NCI-H526 (cell line): ENCODE data around the gene TIMM8B.
"Not testable (repeated sequence)": the region's sequence is repeated elsewhere in the genome, so short reads cannot be mapped to it uniquely, and the experiment has no call there.

Experiments used
- DNase-seq, 2 experiments: peaks; one replicate each; lab custom pipeline; 2025; lab: John Stamatoyannopoulos, UW

The TIMM8B gene

GRCh38 chr11:112073941-112074811, 12.4 kb downstream of the TIMM8B start, which contains the start of the genes NKAPD1 and PIH1D2:
NKAPD1 (plus strand) TSS chr11:112074299; CDS start chr11:112075575, 1,276 bp downstream.
PIH1D2 (minus strand) TSS chr11:112074017; CDS start chr11:112073174, 843 bp downstream.
- peak; percentile 94 to 97 for DNase-seq

DNA sequence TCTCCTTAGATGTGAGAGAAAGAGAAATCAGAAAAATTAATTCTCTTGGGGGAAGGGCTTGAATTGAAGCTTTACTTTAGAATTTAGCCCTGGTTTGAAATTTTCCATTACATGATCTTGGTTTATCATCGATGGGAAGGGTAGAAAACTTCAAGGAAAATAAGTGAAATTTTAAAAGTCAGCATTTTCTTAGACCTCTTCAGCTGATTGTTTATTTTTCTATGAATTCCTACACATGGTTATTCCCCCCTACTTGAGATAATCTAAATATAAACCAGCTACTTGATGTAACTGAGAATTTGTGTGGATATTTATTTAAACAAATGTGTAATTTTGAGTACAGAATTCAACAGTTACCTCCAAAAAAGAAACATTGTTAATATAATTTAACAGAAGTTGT, 23.6 kb downstream of the TIMM8B start:
- no peak for DNase-seq

DNA sequence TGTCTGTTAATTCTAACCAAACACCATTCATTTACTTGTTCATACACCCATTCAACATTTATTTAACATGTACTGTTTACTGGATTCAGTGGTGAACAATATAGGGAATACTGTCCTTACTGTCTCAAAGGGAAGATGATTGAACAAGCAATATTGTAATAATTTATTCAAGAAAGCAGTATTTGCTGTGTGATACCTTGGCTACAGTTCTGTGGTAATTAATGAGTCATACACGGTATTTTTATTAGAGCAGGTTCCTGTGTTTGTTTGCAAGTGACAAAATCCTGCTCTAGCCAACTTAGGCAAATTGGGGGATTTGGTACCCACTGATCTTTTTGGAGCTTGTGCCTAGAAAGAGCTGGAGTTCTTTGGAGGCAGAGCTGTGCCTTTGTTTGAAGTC, 28.5 kb downstream of the TIMM8B start:
- DNase-seq, result no peak

- no peak for DNase-seq
Measured at GRCh38 chr11:112057170-112057569, 29.4 kb downstream of the TIMM8B start.

DNA sequence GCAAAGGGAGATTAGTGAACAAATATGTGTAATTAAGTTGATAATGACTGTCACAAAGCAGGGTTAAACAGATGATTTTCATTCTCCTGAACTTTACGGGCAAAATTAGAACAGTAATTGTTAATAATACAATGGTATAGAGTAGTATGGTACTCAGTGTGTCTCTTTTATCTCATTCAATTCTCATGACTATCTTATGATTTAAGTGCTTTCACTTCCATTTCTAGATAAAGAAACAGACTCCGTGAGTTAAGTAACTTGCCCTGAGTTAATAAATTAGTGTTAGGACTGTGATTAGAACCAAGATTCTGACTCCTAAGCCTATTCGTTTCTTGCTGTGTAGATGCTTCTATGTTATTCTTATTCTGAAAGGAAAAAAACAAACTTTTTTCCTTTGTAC, 34.8 kb downstream of the TIMM8B start:
- DNase-seq, result no peak

- DNase-seq, result no peak
Measured at GRCh38 chr11:112050721-112051120, 35.8 kb downstream of the TIMM8B start.

GRCh38 chr11:112049777-112050176, 36.8 kb downstream of the TIMM8B start:
- no peak for DNase-seq

DNA sequence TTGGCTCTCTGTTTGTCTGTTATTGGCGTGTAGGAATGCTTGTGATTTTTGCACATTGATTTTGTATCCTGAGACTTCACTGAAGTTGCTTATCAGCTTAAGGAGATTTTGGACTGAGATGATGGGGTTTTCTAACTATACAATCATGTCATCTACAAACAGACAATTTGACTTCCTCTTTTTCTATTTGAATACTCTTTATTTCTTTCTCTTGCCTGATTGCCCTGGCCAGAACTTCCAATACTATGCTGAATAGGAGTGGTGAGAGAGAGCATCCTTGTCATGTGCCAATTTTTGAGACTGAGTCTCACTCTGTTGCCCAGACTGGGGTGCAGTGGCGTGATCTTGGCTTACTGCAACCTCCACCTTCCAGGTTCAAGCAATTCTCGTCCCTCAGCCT, 38.3 kb downstream of the TIMM8B start:
- not testable (repeated sequence) for DNase-seq

GRCh38 chr11:112046647-112047046, 39.9 kb downstream of the TIMM8B start:
- not testable (repeated sequence) for DNase-seq

GRCh38 chr11:112044961-112045360, 41.6 kb downstream of the TIMM8B start:
- DNase-seq, result no peak

GRCh38 chr11:112042961-112043304, 43.6 kb downstream of the TIMM8B start:
- DNase-seq, result no peak

DNA sequence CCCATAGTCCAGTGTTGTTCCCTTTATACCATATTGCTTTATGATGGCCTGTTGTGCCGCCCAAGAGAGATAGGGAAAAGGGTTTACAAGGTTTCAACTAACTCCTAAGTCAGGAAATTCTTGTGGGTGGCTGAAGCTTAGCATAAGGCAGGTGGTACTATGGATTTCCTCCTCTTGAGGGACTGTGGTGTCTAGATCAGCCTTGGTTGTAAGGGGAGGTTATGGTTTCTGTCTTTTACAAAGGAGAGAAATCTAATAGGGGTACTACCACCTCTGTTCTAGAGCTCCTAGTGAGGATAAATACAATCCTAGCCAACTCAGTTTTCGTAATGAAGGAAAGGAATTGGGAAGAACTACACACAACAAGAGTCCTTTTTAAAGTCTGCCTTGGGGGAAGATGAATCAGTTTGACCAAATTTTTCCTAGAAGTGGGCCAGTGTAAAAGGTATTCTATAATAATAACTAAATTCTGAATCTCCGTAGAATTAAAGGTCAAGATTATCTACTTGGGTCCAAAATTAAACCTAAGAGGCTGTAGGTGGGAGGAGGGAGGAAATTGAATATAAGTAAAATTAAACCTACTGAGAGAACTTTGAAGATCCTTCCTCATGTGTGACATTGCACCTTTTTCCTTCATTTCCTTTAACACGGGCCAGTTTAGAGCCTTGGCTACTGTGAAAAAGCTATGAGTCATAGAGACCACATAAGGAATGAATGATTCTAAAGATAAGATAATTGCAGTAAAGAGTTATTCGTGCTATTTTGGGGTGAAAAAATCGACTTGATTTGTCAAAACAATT, 44.2 kb downstream of the TIMM8B start:
- no peak for DNase-seq

DNA sequence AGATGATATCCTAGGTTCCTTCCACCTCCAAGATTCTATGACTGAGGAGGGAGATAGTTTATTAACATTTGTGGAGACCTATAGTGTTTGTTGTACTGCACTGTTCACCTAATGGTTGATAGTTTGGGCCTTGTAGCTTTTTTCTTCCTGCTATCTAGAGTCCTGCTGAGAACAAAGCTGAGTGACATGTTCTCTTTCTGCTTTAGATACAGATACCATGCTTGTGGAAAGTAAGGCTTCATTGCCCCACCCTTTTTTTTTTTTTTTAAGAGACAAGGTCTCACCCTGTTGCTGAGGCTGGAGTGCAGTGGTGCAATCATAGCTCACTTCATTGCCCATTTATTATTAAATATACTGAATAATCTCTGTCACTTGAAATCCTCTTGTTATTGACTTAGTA, 49.0 kb downstream of the TIMM8B start:
- DNase-seq, result no peak
